ENCODE measurements around the gene ZFP36L1. TPM values are rescaled to one million over a fixed set of nuclear protein-coding genes. Genes with fewer than 3 reads are reported as not detected.

ZFP36L1 gene
- total and polyA plus RNA-seq, 2 of the 13 experiments (the other 11 are each of a cell fraction or from before 2014, with no cell fraction given): 7.4 to 10.2 TPM

GRCh38 chr14:68816183-68816942, 23.5 kb upstream of the ZFP36L1 start (continued):
- TF ChIP-seq, protein P1, sequence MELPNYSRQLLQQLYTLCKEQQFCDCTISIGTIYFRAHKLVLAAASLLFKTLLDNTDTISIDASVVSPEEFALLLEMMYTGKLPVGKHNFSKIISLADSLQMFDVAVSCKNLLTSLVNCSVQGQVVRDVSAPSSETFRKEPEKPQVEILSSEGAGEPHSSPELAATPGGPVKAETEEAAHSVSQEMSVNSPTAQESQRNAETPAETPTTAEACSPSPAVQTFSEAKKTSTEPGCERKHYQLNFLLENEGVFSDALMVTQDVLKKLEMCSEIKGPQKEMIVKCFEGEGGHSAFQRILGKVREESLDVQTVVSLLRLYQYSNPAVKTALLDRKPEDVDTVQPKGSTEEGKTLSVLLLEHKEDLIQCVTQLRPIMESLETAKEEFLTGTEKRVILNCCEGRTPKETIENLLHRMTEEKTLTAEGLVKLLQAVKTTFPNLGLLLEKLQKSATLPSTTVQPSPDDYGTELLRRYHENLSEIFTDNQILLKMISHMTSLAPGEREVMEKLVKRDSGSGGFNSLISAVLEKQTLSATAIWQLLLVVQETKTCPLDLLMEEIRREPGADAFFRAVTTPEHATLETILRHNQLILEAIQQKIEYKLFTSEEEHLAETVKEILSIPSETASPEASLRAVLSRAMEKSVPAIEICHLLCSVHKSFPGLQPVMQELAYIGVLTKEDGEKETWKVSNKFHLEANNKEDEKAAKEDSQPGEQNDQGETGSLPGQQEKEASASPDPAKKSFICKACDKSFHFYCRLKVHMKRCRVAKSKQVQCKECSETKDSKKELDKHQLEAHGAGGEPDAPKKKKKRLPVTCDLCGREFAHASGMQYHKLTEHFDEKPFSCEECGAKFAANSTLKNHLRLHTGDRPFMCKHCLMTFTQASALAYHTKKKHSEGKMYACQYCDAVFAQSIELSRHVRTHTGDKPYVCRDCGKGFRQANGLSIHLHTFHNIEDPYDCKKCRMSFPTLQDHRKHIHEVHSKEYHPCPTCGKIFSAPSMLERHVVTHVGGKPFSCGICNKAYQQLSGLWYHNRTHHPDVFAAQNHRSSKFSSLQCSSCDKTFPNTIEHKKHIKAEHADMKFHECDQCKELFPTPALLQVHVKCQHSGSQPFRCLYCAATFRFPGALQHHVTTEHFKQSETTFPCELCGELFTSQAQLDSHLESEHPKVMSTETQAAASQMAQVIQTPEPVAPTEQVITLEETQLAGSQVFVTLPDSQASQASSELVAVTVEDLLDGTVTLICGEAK (IDR thresholded peaks at IDR 0.05): no peak
- TF ChIP-seq, protein P1 (CRISPR knock-in tag; IDR thresholded peaks at IDR 0.05): peak; percentile 38; the same call in 1 of the 2 replicates
- TF ChIP-seq ZSCAN31 (CRISPR knock-in tag; IDR thresholded peaks at IDR 0.05; ENCODE audit: low read depth) (no peak), ZNF670 (CRISPR knock-in tag; IDR thresholded peaks at IDR 0.05; ENCODE audit: borderline replicate concordance) (no peak; the same call in 1 of the 2 replicates), KDM3A (CRISPR knock-in tag; IDR thresholded peaks at IDR 0.05; ENCODE audit: low read depth) (peak; percentile 97), ZSCAN25 (CRISPR knock-in tag; IDR thresholded peaks at IDR 0.05) (no peak), ZFP36 (IDR thresholded peaks at IDR 0.05; ENCODE audit: borderline replicate concordance, low read depth, low read length, partially characterized antibody) (no peak), THAP9 (CRISPR knock-in tag; IDR thresholded peaks at IDR 0.05; ENCODE audit: borderline replicate concordance) (0 out of 2 replicates have a peak, but pooled peaks have one; percentile 40), ZNF652 (CRISPR knock-in tag; IDR thresholded peaks at IDR 0.05; ENCODE audit: borderline replicate concordance, low read depth) (peak; percentile 61; the same call in 1 of the 2 replicates)
- TF ChIP-seq, protein P2, sequence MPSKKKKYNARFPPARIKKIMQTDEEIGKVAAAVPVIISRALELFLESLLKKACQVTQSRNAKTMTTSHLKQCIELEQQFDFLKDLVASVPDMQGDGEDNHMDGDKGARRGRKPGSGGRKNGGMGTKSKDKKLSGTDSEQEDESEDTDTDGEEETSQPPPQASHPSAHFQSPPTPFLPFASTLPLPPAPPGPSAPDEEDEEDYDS (CRISPR knock-in tag; IDR thresholded peaks at IDR 0.05): no peak

Data from HepG2 (cell line).